Kidney (tissue), 14 donors: ENCODE results near the gene TSPAN1. TPM values are rescaled to one million over a fixed set of nuclear protein-coding genes. Genes with fewer than 3 reads are reported as not detected.

Experiments
- DNase-seq, 5 donors: peaks; one replicate each; pipeline ENCODE4 v3.0.0-alpha.2; 2013 to 2020
- FAIRE-seq: peaks from 2 replicates; lab custom pipeline; 2012; peaks lifted over from hg19 to GRCh38; lab: Jason Lieb, UNC
- H3K27ac ChIP-seq, 2 donors: one replicate each; pipeline ENCODE4 v1.7.0; 2013; ENCODE audit warnings: low read depth in 2 of 2, low read length in 2 of 2, inconsistent platforms in 1 of 2
- H3K27me3 ChIP-seq: one replicate; pipeline ENCODE4 v1.7.1; 2013; ENCODE audit warnings: low read length, inconsistent platforms; ENCODE audit not compliant: control insufficient read depth, insufficient read depth
- H3K36me3 ChIP-seq, 3 donors: one replicate each; pipeline versions ENCODE4 v1.7.0 to v1.7.1; 2013; ENCODE audit warnings: low read length in 3 of 3, control low read depth in 1 of 3, inconsistent platforms in 1 of 3; ENCODE audit not compliant: insufficient read depth in 3 of 3, control insufficient read depth in 2 of 3
- H3K4me1 ChIP-seq, 3 donors: one replicate each; pipeline versions ENCODE4 v1.7.0 to v1.7.1; 2013; ENCODE audit warnings: low read length in 3 of 3, inconsistent platforms in 1 of 3, low read depth in 1 of 3; ENCODE audit not compliant: control insufficient read depth in 2 of 3, insufficient read depth in 2 of 3
- H3K4me3 ChIP-seq, 3 donors: one replicate each; pipeline versions ENCODE4 v1.7.0 to v1.8.1; 2013; ENCODE audit warnings: low read length in 3 of 3, control low read depth in 1 of 3, inconsistent platforms in 1 of 3
- H3K9ac ChIP-seq, 3 donors: one replicate each; pipeline versions ENCODE4 v1.7.0 to v1.7.1; 2013; ENCODE audit warnings: low read length in 3 of 3, control low read depth in 1 of 3, inconsistent platforms in 1 of 3
- H3K9me3 ChIP-seq, 3 donors: one replicate each; pipeline versions ENCODE4 v1.7.0 to v1.7.1; 2013; ENCODE audit warnings: low read length in 3 of 3, control low read depth in 1 of 3, inconsistent platforms in 1 of 3; ENCODE audit not compliant: control insufficient read depth in 2 of 3, insufficient read depth in 1 of 3
- CTCF ChIP-seq: IDR thresholded peaks from 3 replicates; pipeline ENCODE4 v1.5.1; 2012; ENCODE audit warnings: mild to moderate bottlenecking, moderate library complexity, borderline replicate concordance; ENCODE audit not compliant: insufficient read depth; ENCODE audit errors: extremely low read depth
- intact Hi-C: fragments of 100-400 bp; cut with DNase I; formaldehyde crosslinking; loops from one replicate; pipeline ENCODE4 v1.11.1; 2022
- polyA plus RNA-seq: library from polyadenylated mRNA; stranded (reverse); fragments of 350-450 nt; fragmentation: Illumina TruSeq; extraction: RNeasy Lipid Tissue Mini Kit (QIAGEN cat#74804); gene quantifications from one replicate; pipeline ENCODE4 v1.2.3, GENCODE V29; 2014; ENCODE audit warnings: low read depth, low replicate concordance; ENCODE audit not compliant: insufficient read depth
- total RNA-seq: library from RNA; stranded (reverse); fragmentation: NEBNext Ultra II Directional; extraction: Animal tissue kit (Norgen Biotek cat#: 25700); gene quantifications from one replicate; pipeline ENCODE4 v1.2.1, GENCODE V29; 2021
- donor health status: control.
- donor health status: control.
- donor health status: control.
- donor health status: control.
- donor health status: control.
- donor health status: DM: yes; HTN: yes; CAD: no.
- donor health status: Normal renal cell carcinoma (clear cell type).

Gene TSPAN1
- total and polyA plus RNA-seq, 2 donors from 2014 or later: 518 to 578 TPM

GRCh38 chr1:46194641-46195193 is 19.8 kb downstream of the TSPAN1 start:
- intact Hi-C loops: no loop called here
- Histone ChIP-seq H3K36me3 (peaks cover 0 to 38% (median 24%) of the 10 kb centered on the region in 3 donors), H3K4me3 (no peak overlapping the region), H3K4me1 (peaks cover 0 to 23% (median 10%) of the 10 kb centered on the region in 3 donors), H3K27ac (no peak overlapping the region), H3K9me3 (no peaks in the 10 kb centered on the region), H3K27me3 (no peaks in the 10 kb centered on the region), H3K9ac (no peak overlapping the region)
- TF ChIP-seq CTCF: no peak
- FAIRE-seq: no peak
- no peak for DNase-seq

- Histone ChIP-seq H3K27me3 (no peaks in the 10 kb centered on the region), H3K4me3 (no peak overlapping the region), H3K9ac (peak overlapping the region in 1 of 3 donors; percentile 93), H3K9me3 (no peaks in the 10 kb centered on the region), H3K36me3 (peaks cover 0 to 29% (median 20%) of the 10 kb centered on the region in 3 donors), H3K27ac (peak overlapping the region; percentile 9 to 45), H3K4me1 (peaks cover 0 to 23% (median 10%) of the 10 kb centered on the region in 3 donors)
- intact Hi-C loops: no loop called here
- no peak for DNase-seq
- no peak for TF ChIP-seq CTCF
- no peak for FAIRE-seq
Observed at GRCh38 chr1:46196609-46197008, 21.7 kb downstream of the TSPAN1 start.

- FAIRE-seq (no peak), DNase-seq (no peak)
- no peak for TF ChIP-seq CTCF
- peaks cover 0 to 21% (median 12%) of the 10 kb centered on the region in 3 donors for H3K36me3 ChIP-seq
- peak overlapping the region; percentile 93 to 97 (median 96) for H3K4me3 ChIP-seq
- intact Hi-C loops: no loop called here
- peaks cover 0 to 23% (median 10%) of the 10 kb centered on the region in 3 donors for H3K4me1 ChIP-seq
- H3K27ac ChIP-seq: peak overlapping the region; percentile 68 to 81
- H3K27me3 ChIP-seq: no peaks in the 10 kb centered on the region
- H3K9ac ChIP-seq: peak overlapping the region; percentile 88 to 99 (median 93)
- H3K9me3 ChIP-seq: no peaks in the 10 kb centered on the region
Observed at GRCh38 chr1:46197560-46197963, 22.7 kb downstream of the TSPAN1 start.
